Choroid plexus epithelial cell (primary cell): Measurements from ENCODE around the gene MRPL3.

Experiments
- DNase-seq: peaks from one replicate; pipeline ENCODE4 v3.0.0-alpha.2; 2010; ENCODE audit warnings: low read depth
- H3K4me3 ChIP-seq: 2 replicates; pipeline ENCODE4 v1.5.1; 2011; ENCODE audit warnings: low read depth, mild to moderate bottlenecking, control low read depth, low read length, moderate library complexity
- CTCF ChIP-seq: conservative IDR thresholded peaks from 2 replicates; pipeline ENCODE4 v1.5.1; 2011; ENCODE audit warnings: low read depth, mild to moderate bottlenecking, control low read depth, inconsistent platforms, low read length, moderate library complexity

The MRPL3 gene

GRCh38 chr3:131502530-131503319 lies at the start of gene MRPL3:
TSS of gene MRPL3 (minus strand) at chr3:131502971. CDS start at chr3:131502821, 150 bp downstream.
- TF ChIP-seq CTCF: no peak
- peak within 1 kb of the TSS; percentile 95 for H3K4me3 ChIP-seq
- peak; percentile 92 for DNase-seq

DNA sequence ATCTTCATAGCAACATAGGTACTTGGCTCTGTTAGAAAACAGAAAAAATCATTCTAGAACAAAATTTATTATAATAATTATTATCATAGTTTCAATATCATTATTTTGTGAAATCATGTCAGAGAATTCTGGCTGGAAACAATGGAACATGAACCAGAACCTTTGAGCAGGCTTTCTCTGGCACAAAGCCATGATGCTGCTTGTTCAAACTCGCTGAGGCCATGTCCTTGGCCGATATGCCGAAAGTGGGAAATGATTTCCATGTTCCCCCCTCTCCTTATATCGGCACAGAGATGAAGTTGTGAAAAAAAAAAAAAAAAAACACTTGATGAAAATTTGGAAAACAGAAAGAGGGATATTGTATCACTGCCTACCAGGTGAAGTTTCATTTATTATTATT lies 49.0 kb upstream of the MRPL3 start:
- DNase-seq: no peak
- no peak for TF ChIP-seq CTCF

GRCh38 chr3:131550562-131551465 lies 48.0 kb upstream of the MRPL3 start:
- TF ChIP-seq CTCF: no peak
- H3K4me3 ChIP-seq: no peak overlapping the region
- no peak for DNase-seq

More for the DNA sequence above, 49.0 kb upstream of the MRPL3 start:
- H3K4me3 ChIP-seq: no peak overlapping the region

DNA sequence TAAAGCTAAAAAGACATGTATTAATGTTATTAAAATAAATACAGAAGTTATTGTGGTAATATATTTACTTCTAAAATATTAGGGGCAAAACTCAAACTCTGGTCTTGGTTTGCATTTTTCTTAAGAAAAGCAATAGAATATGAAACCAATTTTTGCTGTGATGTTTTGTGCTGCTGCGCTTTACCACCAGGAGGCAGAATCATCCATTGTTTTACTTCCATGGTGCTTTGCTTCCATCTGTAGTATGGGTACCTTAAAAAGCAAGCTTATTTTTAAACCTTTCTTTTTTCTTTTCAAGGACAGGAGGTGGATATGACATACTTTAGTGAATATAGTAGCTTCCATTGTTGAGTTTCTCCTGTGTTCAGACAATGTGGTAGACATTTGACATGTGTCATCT lies 46.6 kb upstream of the MRPL3 start:
- no peak overlapping the region for H3K4me3 ChIP-seq
- peak; percentile 51 for TF ChIP-seq CTCF
- peak; percentile 13 for DNase-seq

DNA sequence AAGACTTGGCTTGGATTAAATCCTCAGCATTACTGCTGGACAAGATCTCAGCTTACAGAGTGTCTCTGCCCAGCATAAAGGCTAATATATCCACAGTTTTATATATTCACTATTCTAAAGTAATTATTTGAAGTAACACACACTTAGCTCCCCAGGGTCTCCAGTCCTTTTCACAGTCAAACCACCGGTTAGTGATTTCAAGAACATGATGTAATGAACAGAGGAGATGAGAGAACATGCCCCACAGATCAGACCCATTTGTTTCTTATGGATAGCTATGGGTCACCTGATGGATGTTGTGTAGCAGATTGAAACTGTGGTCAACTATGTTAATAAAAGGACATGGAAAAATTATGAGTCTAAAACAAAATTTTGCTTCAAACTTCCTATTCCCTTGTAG lies 44.8 kb upstream of the MRPL3 start:
- H3K4me3 ChIP-seq: no peak overlapping the region
- no peak for DNase-seq
- no peak for TF ChIP-seq CTCF

DNA sequence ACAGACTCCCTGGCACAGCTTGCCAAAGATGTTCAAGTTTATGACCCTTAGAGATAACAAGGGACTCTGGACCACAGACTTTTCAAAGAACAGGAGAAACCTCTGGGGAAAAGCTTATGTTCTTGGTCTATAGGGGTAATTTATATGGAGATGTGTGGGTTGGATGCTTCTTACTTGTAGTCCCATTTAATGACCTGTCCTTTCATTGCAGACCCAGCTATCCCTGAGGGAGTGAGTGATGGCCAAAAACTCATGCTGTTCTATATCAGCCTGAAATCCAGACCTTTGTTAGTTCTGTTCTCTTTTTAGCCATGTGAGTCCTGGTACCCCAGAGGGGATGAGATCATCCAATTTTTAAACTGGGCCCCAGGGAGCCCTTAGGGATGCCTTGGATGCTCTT lies 43.7 kb upstream of the MRPL3 start:
- H3K4me3 ChIP-seq: no peak overlapping the region
- DNase-seq: no peak
- no peak for TF ChIP-seq CTCF

- no peak for TF ChIP-seq CTCF
- H3K4me3 ChIP-seq: no peak overlapping the region
- no peak for DNase-seq
These were observed 41.8 kb upstream of the MRPL3 start for GRCh38 chr3:131544557-131544956.
